Neural crest cell (in vitro differentiated cells): ENCODE data around the gene CZIB. TPM values are rescaled to one million over a fixed set of nuclear protein-coding genes. Genes with fewer than 3 reads are reported as not detected.
A peak's percentile ranks its signal among the peaks of the same experiment; 100 is the strongest.

Experiments used
- DNase-seq: peaks from one replicate; pipeline ENCODE4 v3.0.0; 2021; ENCODE audit warnings: low read depth, mixed read lengths, low spot score
- H3K27ac Mint-ChIP-seq: one replicate; pipeline ENCODE4 v1.8.0; 2021; ENCODE audit warnings: mild to moderate bottlenecking, mixed read lengths; ENCODE audit not compliant: unreplicated experiment
- H3K27me3 Mint-ChIP-seq: 2 replicates; pipeline ENCODE4 v1.8.0; 2021; ENCODE audit warnings: low read depth, mild to moderate bottlenecking, mixed read lengths
- H3K36me3 Mint-ChIP-seq: 2 replicates; pipeline ENCODE4 v1.8.0; 2021; ENCODE audit warnings: low read depth, mild to moderate bottlenecking, mixed read lengths
- H3K4me1 Mint-ChIP-seq: 2 replicates; pipeline ENCODE4 v1.8.0; 2021; ENCODE audit warnings: mixed read lengths
- H3K4me3 Mint-ChIP-seq: one replicate; pipeline ENCODE4 v1.8.0; 2021; ENCODE audit warnings: mild to moderate bottlenecking, mixed read lengths
- H3K9me3 Mint-ChIP-seq: 2 replicates; pipeline ENCODE4 v1.8.0; 2021; ENCODE audit warnings: mixed read lengths
- CTCF ChIP-seq: fragments of 200-600 bp; sonication (generic); conservative IDR thresholded peaks from 2 replicates; pipeline ENCODE4 v1.5.0; 2021; ENCODE audit warnings: antibody characterized with exemption, mild to moderate bottlenecking
- total RNA-seq: library from RNA; stranded (reverse); gene quantifications from 2 replicates; pipeline ENCODE4 v1.2.1, GENCODE V29; 2021

The CZIB gene
- total RNA-seq, 1 donor from 2014 or later, result 84.1 TPM

GRCh38 chr1:53257454-53258081 lies 37.1 kb upstream of the CZIB start:
- DNase-seq, result no peak
- H3K4me1 Mint-ChIP-seq, result no peaks in the 10 kb centered on the region
- H3K27me3 Mint-ChIP-seq, result no peaks in the 10 kb centered on the region
- no peaks in the 10 kb centered on the region for H3K9me3 Mint-ChIP-seq
- no peak overlapping the region for H3K27ac Mint-ChIP-seq
- no peak overlapping the region for H3K4me3 Mint-ChIP-seq
- TF ChIP-seq CTCF, result no peak
- peaks cover 7% of the 10 kb centered on the region for H3K36me3 Mint-ChIP-seq

GRCh38 chr1:53256511-53257453 lies 36.3 kb upstream of the CZIB start:
- H3K4me3 Mint-ChIP-seq, result no peak overlapping the region
- DNase-seq, result no peak
- H3K9me3 Mint-ChIP-seq, result no peaks in the 10 kb centered on the region
- no peak for TF ChIP-seq CTCF
- H3K36me3 Mint-ChIP-seq, result peaks cover 7% of the 10 kb centered on the region
- no peaks in the 10 kb centered on the region for H3K4me1 Mint-ChIP-seq
- H3K27ac Mint-ChIP-seq, result no peak overlapping the region
- no peaks in the 10 kb centered on the region for H3K27me3 Mint-ChIP-seq

GRCh38 chr1:53255031-53255430 lies 34.6 kb upstream of the CZIB start:
- H3K9me3 Mint-ChIP-seq, result no peaks in the 10 kb centered on the region
- H3K27me3 Mint-ChIP-seq, result no peaks in the 10 kb centered on the region
- H3K4me3 Mint-ChIP-seq, result no peak overlapping the region
- DNase-seq, result no peak
- peak; percentile 18 for TF ChIP-seq CTCF
- peaks cover 14% of the 10 kb centered on the region for H3K36me3 Mint-ChIP-seq
- peak overlapping the region; percentile 58 for H3K27ac Mint-ChIP-seq
- H3K4me1 Mint-ChIP-seq, result no peaks in the 10 kb centered on the region

GRCh38 chr1:53254011-53254640 lies 33.7 kb upstream of the CZIB start:
- Mint-ChIP-seq H3K9me3 (no peaks in the 10 kb centered on the region), H3K27me3 (no peaks in the 10 kb centered on the region), H3K36me3 (peaks cover 21% of the 10 kb centered on the region), H3K27ac (no peak overlapping the region), H3K4me3 (no peak overlapping the region), H3K4me1 (no peaks in the 10 kb centered on the region)
- no peak for DNase-seq
- TF ChIP-seq CTCF, result no peak

- H3K9me3 Mint-ChIP-seq, result no peaks in the 10 kb centered on the region
- H3K4me3 Mint-ChIP-seq, result no peak overlapping the region
- DNase-seq, result no peak
- H3K27ac Mint-ChIP-seq, result no peak overlapping the region
- peaks cover 25% of the 10 kb centered on the region for H3K36me3 Mint-ChIP-seq
- no peaks in the 10 kb centered on the region for H3K27me3 Mint-ChIP-seq
- no peak for TF ChIP-seq CTCF
- H3K4me1 Mint-ChIP-seq, result no peaks in the 10 kb centered on the region
Measured at GRCh38 chr1:53250325-53250724, 29.9 kb upstream of the CZIB start.
